Ovary (tissue), 9 donors: ENCODE measurements around the gene AIFM3. TPM values are rescaled to one million over a fixed set of nuclear protein-coding genes. Genes with fewer than 3 reads are reported as not detected.
A peak's percentile ranks its signal among the peaks of the same experiment; 100 is the strongest.

Source experiments
- DNase-seq, 5 donors: peaks; one replicate each; pipeline ENCODE4 v3.0.0-alpha.2; 2019 to 2020
- H3K27ac ChIP-seq, 2 donors: fragments of 200-600 bp; one replicate each; pipeline versions ENCODE4 v1.5.1 to v1.8.0; 2019 to 2022
- H3K27me3 ChIP-seq: fragments of 200-600 bp; one replicate; pipeline ENCODE4 v1.8.0; 2022
- H3K36me3 ChIP-seq: fragments of 200-600 bp; sonication (generic); one replicate; pipeline ENCODE4 v1.5.1; 2019
- H3K4me1 ChIP-seq: one replicate; pipeline ENCODE4 v1.8.1; 2013; ENCODE audit warnings: mild to moderate bottlenecking, moderate library complexity; ENCODE audit not compliant: insufficient read depth
- H3K4me3 ChIP-seq: fragments of 200-600 bp; sonication (generic); one replicate; pipeline ENCODE4 v1.5.1; 2017
- H3K9me3 ChIP-seq, 2 donors: fragments of 200-600 bp in 1 of 2; sonication (generic) in 1 of 2; one replicate each; pipeline versions ENCODE4 v1.5.1 to v1.8.1; 2013 to 2019; ENCODE audit warnings: mild to moderate bottlenecking in 1 of 2, moderate library complexity in 1 of 2
- CTCF ChIP-seq, 3 donors: fragments of 450-650 bp in 2 of 3; fragments of 200-600 bp in 1 of 3; IDR thresholded peaks; one replicate each; pipeline versions ENCODE4 v1.5.1 to v1.8.0; 2016 to 2022; ENCODE audit warnings: antibody characterized with exemption in 3 of 3, mild to moderate bottlenecking in 1 of 3
- EP300 ChIP-seq: sonication (generic); formaldehyde crosslinking; IDR thresholded peaks from one replicate; pipeline ENCODE4 v1.6.1; 2017; ENCODE audit warnings: antibody characterized with exemption
- POLR2A ChIP-seq: fragments of 450-650 bp; IDR thresholded peaks from one replicate; pipeline ENCODE4 v1.6.1; 2017; ENCODE audit warnings: antibody characterized with exemption, mild to moderate bottlenecking, moderate library complexity
- WGBS, 3 donors: extraction: QIAGEN DNeasy Blood & Tissue Kit in 1 of 3; methylation state at CpG; one replicate each; pipeline versions ENCODE4 v1.1.5 to v1.1.7; 2013 to 2017; 5-methylcytosine and 5-hydroxymethylcytosine counted together
- intact Hi-C, 4 donors: fragments of 100-400 bp; cut with DNase I; formaldehyde crosslinking; loops; one replicate each; pipeline versions ENCODE4 v1.11.0 to v1.15.1; 2022 to 2023
- polyA plus RNA-seq, 2 donors: library from polyadenylated mRNA; stranded (reverse); fragments of 200-250 nt in 1 of 2; fragments of 350-450 nt in 1 of 2; fragmentation: Illumina TruSeq in 1 of 2; extraction: RNeasy Lipid Tissue Mini Kit (QIAGEN cat#74804) in 1 of 2; gene quantifications; one replicate each; pipeline ENCODE4 v1.2.3, GENCODE V29; 2013 to 2014
- total RNA-seq, 7 donors: library from RNA; depleted of rRNA in 2 of 7; stranded (reverse); fragments of >200 nt in 2 of 7; fragmentation: NEBNext Ultra II Directional in 3 of 7; extraction: Animal tissue kit (Norgen Biotek cat#: 25700) in 3 of 7; gene quantifications; one replicate each; pipeline versions ENCODE4 v1.1.0 to v1.2.4, GENCODE V29; 2016 to 2023
- donor health status: DM: no; HTN: no; CAD: no; lungs with moderate emphysema.
- donor health status: DM: no; HTN: no; CAD: no.
- donor health status: Bipolar disorder and iron deficiency.
- donor health status: DM: yes; HTN: yes; CAD: no.
- donor health status: DM: no; HTN: no; CAD: no.
- donor health status: DM: yes; HTN: yes; CAD: no.

Gene AIFM3
- total and polyA plus RNA-seq, 9 donors, result 0.43 to 2.7 (median 1.1) TPM; not detected in 1

DNA sequence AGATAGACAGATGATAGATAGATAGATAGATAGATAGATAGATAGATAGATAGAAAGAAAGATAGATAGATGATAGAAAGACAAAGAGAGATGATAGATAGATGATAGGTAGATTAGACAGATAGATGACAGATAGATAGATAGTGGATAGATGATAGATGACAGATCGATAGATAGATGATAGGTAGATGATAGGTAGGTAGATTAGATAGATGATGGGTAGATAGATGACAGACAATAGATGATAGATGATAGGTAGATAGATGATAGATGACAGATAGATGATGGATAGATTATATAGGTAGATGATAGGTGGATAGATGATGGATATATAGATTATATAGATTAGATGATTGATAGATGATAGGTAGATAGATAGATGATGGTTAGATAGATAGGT lies 19.3 kb downstream of the AIFM3 start:
- H3K36me3 ChIP-seq, result no peaks in the 10 kb centered on the region
- no peak for TF ChIP-seq CTCF (IDR thresholded peaks at IDR 0.05)
- DNase-seq, result no peak
- H3K27ac ChIP-seq, result no peak overlapping the region
- peaks cover 19% of the 10 kb centered on the region for H3K4me1 ChIP-seq
- no peaks in the 10 kb centered on the region for H3K9me3 ChIP-seq
- intact Hi-C loops, result no loop called here
- no peak overlapping the region for H3K4me3 ChIP-seq
- 94 to 98% (median 96%) methylated on average over 1 of the region's 1 CpG for WGBS, 3 donors
- no peaks in the 10 kb centered on the region for H3K27me3 ChIP-seq

DNA sequence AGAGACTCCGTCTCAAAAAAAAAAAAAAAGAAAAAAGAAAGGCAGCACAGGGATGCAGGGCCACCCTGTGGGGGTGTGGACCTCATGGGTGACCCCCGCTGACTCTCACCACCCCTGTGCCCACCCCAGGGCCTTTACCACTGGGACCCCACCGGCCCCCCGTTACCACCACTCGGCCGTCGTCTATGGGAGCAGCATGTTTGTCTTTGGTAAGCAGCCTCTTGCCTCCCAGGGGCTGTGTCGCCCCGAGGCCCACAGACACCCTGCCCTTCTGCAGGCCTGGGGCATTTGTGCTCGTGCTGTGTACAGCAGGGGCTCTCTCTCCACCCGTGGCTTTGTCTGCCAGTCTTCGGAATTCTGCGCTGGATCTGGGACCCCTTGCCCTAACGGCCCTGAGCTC lies 20.3 kb downstream of the AIFM3 start:
- DNase-seq, result no peak
- no peak for TF ChIP-seq EP300
- no peak for TF ChIP-seq CTCF (IDR thresholded peaks at IDR 0.05)
- H3K27ac ChIP-seq, result no peak overlapping the region
- no peaks in the 10 kb centered on the region for H3K36me3 ChIP-seq
- H3K27me3 ChIP-seq, result no peaks in the 10 kb centered on the region
- no peaks in the 10 kb centered on the region for H3K9me3 ChIP-seq
- intact Hi-C loops, result no loop called here
- H3K4me3 ChIP-seq, result no peak overlapping the region
- 84 to 89% (median 86%) methylated on average over 14 of the region's 14 CpGs for WGBS, 3 donors
- peaks cover 19% of the 10 kb centered on the region for H3K4me1 ChIP-seq

DNA sequence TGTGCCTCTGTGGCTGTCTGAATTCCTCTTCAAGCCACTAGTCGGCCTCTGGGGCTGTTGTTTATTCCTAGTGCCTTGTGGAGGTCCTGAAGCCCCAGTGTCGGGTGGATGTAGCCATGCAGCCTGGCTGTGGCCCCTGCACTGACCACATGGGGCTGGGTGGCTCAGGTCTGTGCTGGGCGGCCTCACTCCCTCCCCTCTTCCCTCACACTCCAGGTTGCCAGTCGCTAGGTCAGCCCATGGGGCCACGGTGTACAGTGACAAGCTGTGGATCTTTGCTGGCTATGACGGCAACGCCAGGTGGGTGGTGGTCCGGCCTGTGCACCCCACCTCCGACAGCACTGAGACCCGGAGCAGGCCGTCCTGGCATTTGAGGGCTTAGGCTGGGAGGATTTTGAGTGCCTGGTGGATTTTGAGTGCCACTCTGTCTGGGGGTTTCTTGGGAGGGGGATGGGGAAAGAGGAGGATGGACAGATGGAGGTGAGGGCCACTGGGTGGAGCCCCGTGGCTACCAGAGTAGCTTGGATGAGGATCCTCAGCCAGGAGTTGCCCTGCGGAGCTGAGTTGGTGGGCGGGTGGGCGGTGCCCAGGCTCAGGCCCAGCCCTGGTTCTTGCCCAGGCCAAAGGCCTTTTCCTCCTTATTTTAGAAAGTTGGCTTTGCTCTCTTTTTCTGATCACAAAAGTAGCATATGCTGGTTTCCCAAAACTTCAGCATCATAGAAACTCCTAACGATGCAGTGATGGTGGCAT lies 21.7 kb downstream of the AIFM3 start:
- intact Hi-C loops, result no loop called here
- no peaks in the 10 kb centered on the region for H3K36me3 ChIP-seq
- H3K9me3 ChIP-seq, result no peaks in the 10 kb centered on the region
- DNase-seq, result no peak
- 87 to 90% (median 88%) methylated on average over 16 of the region's 16 CpGs for WGBS, 3 donors
- TF ChIP-seq EP300, result no peak
- TF ChIP-seq CTCF (IDR thresholded peaks at IDR 0.05), result no peak
- no peak for TF ChIP-seq POLR2A
- H3K4me1 ChIP-seq, result peaks cover 12% of the 10 kb centered on the region
- H3K4me3 ChIP-seq, result no peak overlapping the region
- H3K27ac ChIP-seq, result no peak overlapping the region
- H3K27me3 ChIP-seq, result no peaks in the 10 kb centered on the region

DNA sequence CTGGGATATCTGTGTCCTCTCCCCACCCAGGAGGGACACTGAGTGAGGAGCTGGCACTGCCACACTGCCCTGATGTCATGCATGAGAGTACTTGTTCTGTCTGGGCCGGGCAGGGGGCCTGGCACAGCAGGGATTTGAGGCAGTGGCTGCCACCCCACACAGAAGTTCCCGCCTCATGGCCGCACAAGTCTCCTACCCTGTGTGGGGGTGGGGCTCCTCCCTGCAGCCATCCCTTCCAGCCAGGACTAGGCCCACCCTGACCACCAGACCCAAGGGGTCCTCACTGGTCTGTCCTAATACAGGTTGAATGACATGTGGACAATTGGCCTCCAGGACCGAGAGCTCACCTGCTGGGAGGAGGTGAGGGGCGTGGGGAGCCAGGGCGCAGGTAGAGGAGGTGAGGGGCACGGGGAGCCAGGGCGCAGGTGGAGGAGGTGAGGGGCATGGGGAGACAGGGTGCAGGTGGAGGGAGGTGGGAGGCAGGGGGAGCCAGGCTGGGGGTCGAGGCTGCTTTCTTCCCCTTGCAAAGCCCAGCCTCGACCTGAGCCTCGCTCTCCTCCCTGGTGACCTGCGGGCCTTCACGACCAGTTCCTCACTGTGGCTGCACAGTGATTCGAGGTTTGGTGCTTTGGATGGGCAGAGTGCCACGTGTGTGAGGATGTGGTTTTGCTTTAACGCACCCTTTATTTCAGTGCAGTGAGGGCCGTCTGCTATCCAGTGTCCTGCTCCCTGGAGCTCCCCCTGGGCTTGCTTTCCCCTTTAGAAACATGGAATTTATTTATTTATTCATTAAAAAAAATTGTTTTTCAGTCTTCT lies 22.5 kb downstream of the AIFM3 start:
- WGBS, 3 donors, result 42 to 48% (median 42%) methylated on average over 17 of the region's 17 CpGs
- Histone ChIP-seq H3K4me1 (peaks cover 12% of the 10 kb centered on the region), H3K4me3 (no peak overlapping the region), H3K36me3 (no peaks in the 10 kb centered on the region), H3K9me3 (no peaks in the 10 kb centered on the region), H3K27me3 (no peaks in the 10 kb centered on the region), H3K27ac (peak overlapping the region in 1 of 2 donors; percentile 62)
- TF ChIP-seq POLR2A, result no peak
- DNase-seq, result peak in 1 of 5 donors; percentile 60
- intact Hi-C loops, result no loop called here
